ENCODE results near the gene BABAM1.

DNA sequence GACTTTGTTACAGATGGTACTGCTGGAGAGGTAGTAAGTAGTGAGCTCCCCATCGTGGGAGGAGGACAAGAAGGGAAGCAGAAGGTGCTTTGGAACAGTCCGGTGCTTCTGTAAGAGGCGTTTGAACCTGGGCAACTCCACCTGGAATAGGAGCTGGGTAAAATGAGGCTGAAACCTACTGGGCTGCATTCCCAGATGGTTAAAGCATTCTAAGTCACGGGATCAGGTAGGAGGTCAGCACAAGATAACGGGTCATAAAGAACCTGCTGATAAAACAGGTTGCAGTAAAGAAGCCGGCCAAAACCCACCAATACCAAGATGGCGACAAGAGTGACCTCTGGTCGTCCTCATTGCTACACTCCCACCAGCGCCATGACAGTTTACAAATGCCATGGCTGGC lies 19.5 kb downstream of the BABAM1 start:
- TF ChIP-seq, protein P1, sequence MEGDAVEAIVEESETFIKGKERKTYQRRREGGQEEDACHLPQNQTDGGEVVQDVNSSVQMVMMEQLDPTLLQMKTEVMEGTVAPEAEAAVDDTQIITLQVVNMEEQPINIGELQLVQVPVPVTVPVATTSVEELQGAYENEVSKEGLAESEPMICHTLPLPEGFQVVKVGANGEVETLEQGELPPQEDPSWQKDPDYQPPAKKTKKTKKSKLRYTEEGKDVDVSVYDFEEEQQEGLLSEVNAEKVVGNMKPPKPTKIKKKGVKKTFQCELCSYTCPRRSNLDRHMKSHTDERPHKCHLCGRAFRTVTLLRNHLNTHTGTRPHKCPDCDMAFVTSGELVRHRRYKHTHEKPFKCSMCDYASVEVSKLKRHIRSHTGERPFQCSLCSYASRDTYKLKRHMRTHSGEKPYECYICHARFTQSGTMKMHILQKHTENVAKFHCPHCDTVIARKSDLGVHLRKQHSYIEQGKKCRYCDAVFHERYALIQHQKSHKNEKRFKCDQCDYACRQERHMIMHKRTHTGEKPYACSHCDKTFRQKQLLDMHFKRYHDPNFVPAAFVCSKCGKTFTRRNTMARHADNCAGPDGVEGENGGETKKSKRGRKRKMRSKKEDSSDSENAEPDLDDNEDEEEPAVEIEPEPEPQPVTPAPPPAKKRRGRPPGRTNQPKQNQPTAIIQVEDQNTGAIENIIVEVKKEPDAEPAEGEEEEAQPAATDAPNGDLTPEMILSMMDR (conservative IDR thresholded peaks at IDR 0.05): no peak
- TF ChIP-seq ZFX (IDR thresholded peaks at IDR 0.05): no peak

Measured in C4-2B (cell line).